Subcutaneous adipose tissue (tissue), 4 donors: ENCODE data around the gene FRMD4A. TPM values are rescaled to one million over a fixed set of nuclear protein-coding genes. Genes with fewer than 3 reads are reported as not detected.

ENCODE experiments used
- total RNA-seq, 4 donors: library from RNA; depleted of rRNA; stranded (reverse); fragments of >200 nt; gene quantifications; one replicate each; pipeline ENCODE4 v1.1.0, GENCODE V29; 2016
- TF ChIP-seq, protein P1 (sequence below): fragments of 450-650 bp; IDR thresholded peaks from one replicate; pipeline ENCODE4 v1.5.1; 2016; ENCODE audit warnings: low read depth, mild to moderate bottlenecking, control low read depth, antibody characterized with exemption, moderate library complexity

FRMD4A gene
- total RNA-seq, 4 donors from 2014 or later, result 70.0 to 206 (median 81.4) TPM

DNA sequence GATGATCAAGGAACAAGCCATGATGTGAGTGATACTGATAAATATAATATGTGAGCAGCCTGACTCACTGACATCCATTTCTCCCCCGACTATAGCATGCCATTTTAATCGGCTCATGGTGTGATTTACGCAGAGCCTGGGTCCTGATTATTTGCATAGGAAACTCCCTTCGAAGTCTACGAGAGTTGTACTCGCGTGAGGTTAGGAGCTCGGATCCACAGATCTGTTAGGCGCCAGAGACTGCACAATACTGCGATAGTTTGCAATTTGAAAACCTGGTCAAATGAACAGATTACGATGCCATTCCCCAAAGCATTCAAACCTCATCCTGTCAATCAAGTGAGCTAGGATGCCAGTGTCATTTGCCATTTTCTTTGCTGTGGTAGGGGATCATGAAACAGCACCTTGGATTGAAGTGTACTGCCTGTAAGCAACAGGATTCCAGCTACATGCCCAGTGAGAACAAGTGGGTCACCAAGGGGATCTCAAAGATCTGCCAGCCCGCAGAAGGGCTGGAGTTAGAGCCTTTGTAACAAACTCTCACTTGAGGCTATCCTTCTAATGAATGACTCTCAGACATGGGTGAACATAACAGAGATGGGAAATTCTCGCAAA lies 158.3 kb downstream of the FRMD4A start:
- TF ChIP-seq, protein P1, sequence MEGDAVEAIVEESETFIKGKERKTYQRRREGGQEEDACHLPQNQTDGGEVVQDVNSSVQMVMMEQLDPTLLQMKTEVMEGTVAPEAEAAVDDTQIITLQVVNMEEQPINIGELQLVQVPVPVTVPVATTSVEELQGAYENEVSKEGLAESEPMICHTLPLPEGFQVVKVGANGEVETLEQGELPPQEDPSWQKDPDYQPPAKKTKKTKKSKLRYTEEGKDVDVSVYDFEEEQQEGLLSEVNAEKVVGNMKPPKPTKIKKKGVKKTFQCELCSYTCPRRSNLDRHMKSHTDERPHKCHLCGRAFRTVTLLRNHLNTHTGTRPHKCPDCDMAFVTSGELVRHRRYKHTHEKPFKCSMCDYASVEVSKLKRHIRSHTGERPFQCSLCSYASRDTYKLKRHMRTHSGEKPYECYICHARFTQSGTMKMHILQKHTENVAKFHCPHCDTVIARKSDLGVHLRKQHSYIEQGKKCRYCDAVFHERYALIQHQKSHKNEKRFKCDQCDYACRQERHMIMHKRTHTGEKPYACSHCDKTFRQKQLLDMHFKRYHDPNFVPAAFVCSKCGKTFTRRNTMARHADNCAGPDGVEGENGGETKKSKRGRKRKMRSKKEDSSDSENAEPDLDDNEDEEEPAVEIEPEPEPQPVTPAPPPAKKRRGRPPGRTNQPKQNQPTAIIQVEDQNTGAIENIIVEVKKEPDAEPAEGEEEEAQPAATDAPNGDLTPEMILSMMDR, result no peak

DNA sequence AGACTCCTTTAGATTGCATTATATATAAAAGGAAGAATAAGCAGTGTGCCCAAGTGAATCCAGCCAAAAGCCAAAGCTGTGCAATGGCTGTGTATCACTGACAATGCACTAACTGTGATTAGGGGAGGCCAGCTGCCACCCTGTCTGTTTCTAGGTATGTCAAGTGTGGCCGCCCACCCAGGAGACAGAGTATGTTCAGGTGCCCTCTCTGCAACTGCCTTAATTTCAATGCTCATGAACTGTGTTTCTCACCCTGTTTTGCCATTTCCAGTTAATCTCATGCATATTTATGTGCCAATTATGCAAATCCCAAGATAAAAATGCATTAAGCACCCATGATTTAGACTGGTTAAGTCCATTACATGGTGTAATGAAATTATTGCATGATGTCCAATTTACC lies 159.4 kb downstream of the FRMD4A start:
- TF ChIP-seq, protein P1, result no peak

DNA sequence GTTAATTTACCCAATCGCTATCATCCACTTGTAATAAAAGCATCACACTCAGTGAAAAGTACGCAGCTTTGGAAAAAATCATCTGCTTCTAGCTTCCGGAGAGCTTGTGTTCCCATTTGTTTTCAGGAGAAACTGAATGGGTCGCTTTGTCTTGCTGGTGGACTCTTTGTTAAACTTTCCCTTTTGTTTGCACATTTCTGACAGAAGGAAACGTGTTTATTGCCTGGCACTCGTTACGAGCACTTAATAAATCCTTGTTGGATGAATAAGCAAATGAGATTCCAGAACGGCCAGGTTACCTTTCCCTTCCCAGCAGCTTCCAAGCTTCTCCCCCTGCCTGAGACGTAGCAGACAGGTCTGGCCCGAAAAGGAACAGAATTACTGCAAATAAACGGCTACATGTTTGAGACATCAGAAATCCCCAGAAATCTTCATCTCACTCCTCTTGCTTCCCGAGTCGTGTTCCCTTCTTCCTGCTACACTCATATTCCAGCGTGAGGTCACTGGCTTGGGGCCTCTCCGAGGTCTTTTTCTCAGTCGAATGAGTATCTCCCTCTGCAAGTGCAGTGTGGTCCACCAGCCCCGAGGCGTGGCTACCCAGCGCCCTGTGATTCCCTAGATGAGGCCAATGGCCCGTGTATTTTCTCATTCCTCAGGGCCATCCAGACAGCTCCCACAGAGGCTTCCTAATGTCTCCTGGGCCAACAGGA lies 167.2 kb downstream of the FRMD4A start:
- TF ChIP-seq, protein P1, result no peak

DNA sequence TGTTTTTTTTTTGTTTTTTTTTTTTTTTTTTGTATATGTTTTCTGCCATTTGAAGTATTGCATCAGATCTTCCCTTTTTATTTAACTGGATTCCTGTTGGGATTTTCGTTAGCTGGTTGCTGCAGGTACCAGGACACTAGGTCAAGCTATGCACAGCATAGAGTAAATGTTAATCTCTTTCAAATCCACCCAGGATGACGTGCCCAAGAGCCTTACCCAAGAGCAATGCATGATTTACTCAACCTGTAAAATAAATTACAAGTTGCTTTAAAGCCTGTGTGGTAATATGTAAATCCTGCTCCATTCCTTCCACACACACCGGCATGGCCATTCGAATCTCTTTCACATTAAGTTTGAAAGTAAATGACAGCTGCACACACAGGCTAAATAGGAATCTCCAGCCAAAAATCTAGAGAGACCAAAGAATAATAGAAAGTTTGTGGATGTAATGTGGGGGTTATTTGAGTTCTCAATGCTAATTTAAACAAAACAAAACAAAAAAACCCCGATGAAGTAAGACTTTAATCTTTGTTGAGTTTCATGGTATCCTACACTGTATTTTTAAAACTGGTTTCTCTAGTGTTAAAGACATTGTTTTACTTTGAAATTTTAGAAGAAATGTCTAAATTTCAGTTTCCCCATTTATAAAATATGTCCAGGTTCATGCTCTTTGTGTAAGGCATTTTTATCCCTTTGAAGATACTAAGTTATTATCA lies 167.9 kb downstream of the FRMD4A start:
- TF ChIP-seq, protein P1, result no peak

DNA sequence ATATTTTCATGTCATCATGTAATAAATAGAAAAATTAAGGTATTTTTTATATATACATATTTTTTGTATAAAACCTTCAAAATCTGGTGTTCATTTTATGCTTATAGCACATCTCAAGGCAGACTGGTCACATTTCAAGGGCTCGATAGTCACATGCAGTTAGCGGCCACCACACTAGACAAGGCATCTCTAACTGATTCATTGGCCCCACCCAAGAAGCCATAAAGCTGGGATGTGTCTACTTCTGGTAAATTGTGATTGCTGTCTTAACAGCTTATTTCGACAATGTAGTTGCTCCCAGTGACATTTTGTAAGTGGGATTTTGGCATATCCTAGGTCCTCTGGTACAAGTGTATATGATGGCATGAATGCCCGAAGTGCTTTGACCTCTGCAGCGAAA lies 168.7 kb downstream of the FRMD4A start:
- TF ChIP-seq, protein P1, result no peak

DNA sequence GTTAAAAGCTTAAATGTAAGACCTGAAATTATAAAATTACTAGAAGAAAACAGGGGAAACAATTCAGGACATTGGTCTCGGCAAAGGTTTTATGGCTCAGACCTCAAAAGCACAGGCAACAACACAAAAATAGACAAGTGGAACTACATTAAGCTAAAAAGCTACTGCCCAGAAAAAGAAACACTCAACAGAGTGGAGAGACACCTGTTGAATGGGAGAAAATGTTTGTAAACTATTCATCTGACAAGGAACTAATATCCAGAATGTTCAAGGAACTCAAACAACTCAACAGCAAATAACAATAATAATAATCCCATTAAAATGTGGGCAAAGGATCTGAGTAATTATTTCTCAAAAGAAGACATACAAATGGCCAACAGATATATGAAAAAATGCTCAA lies 170.4 kb downstream of the FRMD4A start:
- TF ChIP-seq, protein P1, result no peak

DNA sequence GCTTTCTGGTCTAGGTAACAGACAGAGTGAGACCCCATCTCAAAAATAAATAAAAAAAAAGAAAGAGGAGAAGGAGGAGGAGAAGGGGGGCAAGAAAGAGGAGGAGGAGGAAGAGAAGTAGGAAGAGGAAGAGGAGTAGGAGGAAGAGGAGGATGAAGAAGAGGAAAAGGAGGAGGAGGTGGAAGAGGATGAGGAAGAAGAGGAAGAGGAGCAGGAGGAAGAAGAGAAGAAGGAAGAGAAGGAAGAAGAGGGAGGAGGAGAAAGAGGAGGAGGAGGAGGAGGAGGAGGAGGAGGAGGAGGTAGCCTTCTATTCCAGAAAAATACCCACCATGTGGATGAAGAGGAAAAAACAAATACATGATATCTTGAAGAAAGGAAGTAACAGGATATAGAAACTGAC lies 172.1 kb downstream of the FRMD4A start:
- TF ChIP-seq, protein P1, result no peak
